Stimulated activated naive CD8-positive, alpha-beta T cell treated with anti-CD3 and anti-CD28 coated beads, Interleukin-15, Interleukin-2, amounts not matched to agents 100 ng/mL and 50 ng/mL, for 24 hours (primary cell): ENCODE data around the gene RAD23B.

Source experiments
- H3K27ac Mint-ChIP-seq: one replicate; pipeline ENCODE4 v1.8.0; 2021; ENCODE audit warnings: mild to moderate bottlenecking, mixed read lengths
- H3K27me3 Mint-ChIP-seq: one replicate; pipeline ENCODE4 v1.8.0; 2021; ENCODE audit warnings: mixed read lengths
- H3K36me3 Mint-ChIP-seq: one replicate; pipeline ENCODE4 v1.8.0; 2021; ENCODE audit warnings: low read depth, mixed read lengths
- H3K4me1 Mint-ChIP-seq: one replicate; pipeline ENCODE4 v1.8.0; 2021; ENCODE audit warnings: low read depth, mixed read lengths
- H3K4me3 Mint-ChIP-seq: one replicate; pipeline ENCODE4 v1.8.0; 2021; ENCODE audit warnings: mild to moderate bottlenecking, mixed read lengths
- H3K9me3 Mint-ChIP-seq: one replicate; pipeline ENCODE4 v1.8.0; 2021; ENCODE audit warnings: mixed read lengths

RAD23B gene

GRCh38 chr9:107351382-107352045, 68.4 kb downstream of the RAD23B start:
- H3K27ac Mint-ChIP-seq: no peak overlapping the region
- peaks cover 14% of the 10 kb centered on the region for H3K27me3 Mint-ChIP-seq
- no peaks in the 10 kb centered on the region for H3K9me3 Mint-ChIP-seq
- H3K4me3 Mint-ChIP-seq: no peak overlapping the region
- H3K36me3 Mint-ChIP-seq: no peaks in the 10 kb centered on the region
- no peaks in the 10 kb centered on the region for H3K4me1 Mint-ChIP-seq

GRCh38 chr9:107355394-107355793, 72.3 kb downstream of the RAD23B start:
- Mint-ChIP-seq H3K27ac (no peak overlapping the region), H3K4me3 (no peak overlapping the region), H3K9me3 (no peaks in the 10 kb centered on the region), H3K4me1 (no peaks in the 10 kb centered on the region), H3K27me3 (peaks cover 17% of the 10 kb centered on the region), H3K36me3 (no peaks in the 10 kb centered on the region)

- H3K9me3 Mint-ChIP-seq: no peaks in the 10 kb centered on the region
- H3K4me1 Mint-ChIP-seq: no peaks in the 10 kb centered on the region
- H3K36me3 Mint-ChIP-seq: no peaks in the 10 kb centered on the region
- peaks cover 3% of the 10 kb centered on the region for H3K27me3 Mint-ChIP-seq
- no peak overlapping the region for H3K27ac Mint-ChIP-seq
- H3K4me3 Mint-ChIP-seq: no peak overlapping the region
Observed at GRCh38 chr9:107358986-107359385, 75.9 kb downstream of the RAD23B start.

GRCh38 chr9:107360098-107360497, 77.0 kb downstream of the RAD23B start:
- H3K4me1 Mint-ChIP-seq: no peaks in the 10 kb centered on the region
- H3K4me3 Mint-ChIP-seq: no peak overlapping the region
- H3K36me3 Mint-ChIP-seq: no peaks in the 10 kb centered on the region
- no peaks in the 10 kb centered on the region for H3K9me3 Mint-ChIP-seq
- no peak overlapping the region for H3K27ac Mint-ChIP-seq
- H3K27me3 Mint-ChIP-seq: peaks cover 3% of the 10 kb centered on the region

- H3K9me3 Mint-ChIP-seq: no peaks in the 10 kb centered on the region
- H3K27ac Mint-ChIP-seq: no peak overlapping the region
- H3K4me1 Mint-ChIP-seq: no peaks in the 10 kb centered on the region
- no peak overlapping the region for H3K4me3 Mint-ChIP-seq
- no peaks in the 10 kb centered on the region for H3K36me3 Mint-ChIP-seq
- H3K27me3 Mint-ChIP-seq: peaks cover 3% of the 10 kb centered on the region
Observed at GRCh38 chr9:107361816-107362215, 78.7 kb downstream of the RAD23B start.

- H3K27me3 Mint-ChIP-seq: no peaks in the 10 kb centered on the region
- H3K9me3 Mint-ChIP-seq: no peaks in the 10 kb centered on the region
- no peaks in the 10 kb centered on the region for H3K36me3 Mint-ChIP-seq
- no peak overlapping the region for H3K27ac Mint-ChIP-seq
- no peaks in the 10 kb centered on the region for H3K4me1 Mint-ChIP-seq
- H3K4me3 Mint-ChIP-seq: no peak overlapping the region
Observed at GRCh38 chr9:107363516-107364152, 80.6 kb downstream of the RAD23B start.

GRCh38 chr9:107367727-107368502, 84.8 kb downstream of the RAD23B start:
- H3K36me3 Mint-ChIP-seq: no peaks in the 10 kb centered on the region
- H3K9me3 Mint-ChIP-seq: no peaks in the 10 kb centered on the region
- H3K27me3 Mint-ChIP-seq: peaks cover 3% of the 10 kb centered on the region
- no peak overlapping the region for H3K27ac Mint-ChIP-seq
- no peak overlapping the region for H3K4me3 Mint-ChIP-seq
- no peaks in the 10 kb centered on the region for H3K4me1 Mint-ChIP-seq

GRCh38 chr9:107368696-107369095, 85.6 kb downstream of the RAD23B start:
- Mint-ChIP-seq H3K9me3 (no peaks in the 10 kb centered on the region), H3K36me3 (no peaks in the 10 kb centered on the region), H3K27ac (no peak overlapping the region), H3K27me3 (peaks cover 3% of the 10 kb centered on the region), H3K4me3 (no peak overlapping the region), H3K4me1 (no peaks in the 10 kb centered on the region)

- no peaks in the 10 kb centered on the region for H3K9me3 Mint-ChIP-seq
- no peaks in the 10 kb centered on the region for H3K4me1 Mint-ChIP-seq
- H3K4me3 Mint-ChIP-seq: no peak overlapping the region
- H3K27me3 Mint-ChIP-seq: peaks cover 3% of the 10 kb centered on the region
- no peaks in the 10 kb centered on the region for H3K36me3 Mint-ChIP-seq
- no peak overlapping the region for H3K27ac Mint-ChIP-seq
Observed at GRCh38 chr9:107373809-107374208, 90.7 kb downstream of the RAD23B start.

- peaks cover 3% of the 10 kb centered on the region for H3K27me3 Mint-ChIP-seq
- H3K36me3 Mint-ChIP-seq: no peaks in the 10 kb centered on the region
- no peak overlapping the region for H3K4me3 Mint-ChIP-seq
- H3K9me3 Mint-ChIP-seq: no peaks in the 10 kb centered on the region
- H3K4me1 Mint-ChIP-seq: no peaks in the 10 kb centered on the region
- H3K27ac Mint-ChIP-seq: no peak overlapping the region
Observed at GRCh38 chr9:107375001-107375400, 91.9 kb downstream of the RAD23B start.

- H3K4me3 Mint-ChIP-seq: no peak overlapping the region
- H3K9me3 Mint-ChIP-seq: no peaks in the 10 kb centered on the region
- H3K27me3 Mint-ChIP-seq: peaks cover 3% of the 10 kb centered on the region
- H3K4me1 Mint-ChIP-seq: no peaks in the 10 kb centered on the region
- no peaks in the 10 kb centered on the region for H3K36me3 Mint-ChIP-seq
- no peak overlapping the region for H3K27ac Mint-ChIP-seq
Observed at GRCh38 chr9:107375651-107376369, 92.7 kb downstream of the RAD23B start.

GRCh38 chr9:107378006-107378405, 94.9 kb downstream of the RAD23B start:
- H3K4me1 Mint-ChIP-seq: no peaks in the 10 kb centered on the region
- no peak overlapping the region for H3K4me3 Mint-ChIP-seq
- H3K27me3 Mint-ChIP-seq: peaks cover 10% of the 10 kb centered on the region
- no peaks in the 10 kb centered on the region for H3K9me3 Mint-ChIP-seq
- no peak overlapping the region for H3K27ac Mint-ChIP-seq
- no peaks in the 10 kb centered on the region for H3K36me3 Mint-ChIP-seq
